ENCODE measurements around the gene RXYLT1. TPM values are rescaled to one million over a fixed set of nuclear protein-coding genes. Genes with fewer than 3 reads are reported as not detected.
"Not testable (repeated sequence)": the region's sequence is repeated elsewhere in the genome, so short reads cannot be mapped to it uniquely, and the experiment has no call there.

The RXYLT1 gene
- total RNA-seq, 1 experiment from 2014 or later = 21.1 TPM

- H3K9me3 ChIP-seq (ENCODE audit: low read depth, low read length, poor library complexity, severe bottlenecking); H3K4me1 ChIP-seq (ENCODE audit: insufficient read depth, low read length, poor library complexity, severe bottlenecking); H3K4me3 ChIP-seq (ENCODE audit: low read depth, low read length, poor library complexity, severe bottlenecking); H3K36me3 ChIP-seq (ENCODE audit: insufficient read depth, low read length, poor library complexity, severe bottlenecking); H3K27ac ChIP-seq (ENCODE audit: low read depth, low read length, poor library complexity, severe bottlenecking); CTCF ChIA-PET; H3K27me3 ChIP-seq (replicated peaks; ENCODE audit: insufficient read depth, low read depth, low read length, poor library complexity); DNase-seq (ENCODE audit: low spot score); POLR2A ChIA-PET (ENCODE audit: low non-redundant PET); BruUV-seq (replicated peaks); intact Hi-C loops (cut with micrococcal nuclease; ENCODE audit: unreplicated experiment): not testable (repeated sequence)
These were observed 33.2 kb upstream of the RXYLT1 start for GRCh38 chr12:63746470-63746869.

GRCh38 chr12:63747136-63747535 lies 32.6 kb upstream of the RXYLT1 start:
- BruUV-seq (replicated peaks); intact Hi-C loops (cut with micrococcal nuclease; ENCODE audit: unreplicated experiment); H3K36me3 ChIP-seq (ENCODE audit: insufficient read depth, low read length, poor library complexity, severe bottlenecking); H3K9me3 ChIP-seq (ENCODE audit: low read depth, low read length, poor library complexity, severe bottlenecking); H3K4me1 ChIP-seq (ENCODE audit: insufficient read depth, low read length, poor library complexity, severe bottlenecking); H3K4me3 ChIP-seq (ENCODE audit: low read depth, low read length, poor library complexity, severe bottlenecking); H3K27me3 ChIP-seq (replicated peaks; ENCODE audit: insufficient read depth, low read depth, low read length, poor library complexity); POLR2A ChIA-PET (ENCODE audit: low non-redundant PET); H3K27ac ChIP-seq (ENCODE audit: low read depth, low read length, poor library complexity, severe bottlenecking); CTCF ChIA-PET; DNase-seq (ENCODE audit: low spot score): not testable (repeated sequence)

GRCh38 chr12:63747553-63747952 lies 32.2 kb upstream of the RXYLT1 start:
- TF ChIP-seq EZH2 (IDR thresholded peaks at IDR 0.05; ENCODE audit: borderline replicate concordance, low read depth, low read length, poor library complexity, severe bottlenecking) (no peak), CTCF (conservative IDR thresholded peaks at IDR 0.05; ENCODE audit: low read depth, low read length) (no peak)
- no peaks in the 10 kb centered on the region for H3K27me3 ChIP-seq (replicated peaks; ENCODE audit: insufficient read depth, low read depth, low read length, poor library complexity)
- no peak overlapping the region for H3K27ac ChIP-seq (ENCODE audit: low read depth, low read length, poor library complexity, severe bottlenecking)
- no peak for DNase-seq (ENCODE audit: low spot score)
- POLR2A ChIA-PET (ENCODE audit: low non-redundant PET) = no interaction called here
- no peaks in the 10 kb centered on the region for H3K9me3 ChIP-seq (ENCODE audit: low read depth, low read length, poor library complexity, severe bottlenecking)
- intact Hi-C loops (cut with micrococcal nuclease; ENCODE audit: unreplicated experiment) = no loop called here
- H3K4me1 ChIP-seq (ENCODE audit: insufficient read depth, low read length, poor library complexity, severe bottlenecking) = no peaks in the 10 kb centered on the region
- CTCF ChIA-PET = no interaction called here
- H3K36me3 ChIP-seq (ENCODE audit: insufficient read depth, low read length, poor library complexity, severe bottlenecking) = no peaks in the 10 kb centered on the region
- no peak overlapping the region for H3K4me3 ChIP-seq (ENCODE audit: low read depth, low read length, poor library complexity, severe bottlenecking)
- no TSS peak for BruUV-seq (replicated peaks)

- no TSS peak for BruUV-seq (replicated peaks)
- Histone ChIP-seq H3K9me3 (ENCODE audit: low read depth, low read length, poor library complexity, severe bottlenecking) (no peaks in the 10 kb centered on the region), H3K4me1 (ENCODE audit: insufficient read depth, low read length, poor library complexity, severe bottlenecking) (no peaks in the 10 kb centered on the region), H3K27ac (ENCODE audit: low read depth, low read length, poor library complexity, severe bottlenecking) (no peak overlapping the region), H3K27me3 (replicated peaks; ENCODE audit: insufficient read depth, low read depth, low read length, poor library complexity) (no peaks in the 10 kb centered on the region), H3K36me3 (ENCODE audit: insufficient read depth, low read length, poor library complexity, severe bottlenecking) (no peaks in the 10 kb centered on the region), H3K4me3 (ENCODE audit: low read depth, low read length, poor library complexity, severe bottlenecking) (no peak overlapping the region)
- intact Hi-C loops (cut with micrococcal nuclease; ENCODE audit: unreplicated experiment) = no loop called here
- no peak for DNase-seq (ENCODE audit: low spot score)
- TF ChIP-seq EZH2 (IDR thresholded peaks at IDR 0.05; ENCODE audit: borderline replicate concordance, low read depth, low read length, poor library complexity, severe bottlenecking) (no peak), CTCF (conservative IDR thresholded peaks at IDR 0.05; ENCODE audit: low read depth, low read length) (no peak)
- POLR2A ChIA-PET (ENCODE audit: low non-redundant PET) = no interaction called here
- CTCF ChIA-PET = no interaction called here
These were observed 27.4 kb upstream of the RXYLT1 start for GRCh38 chr12:63752283-63752682.
